Calu3 (cell line): ENCODE data around the gene LLGL1. TPM values are rescaled to one million over a fixed set of nuclear protein-coding genes. Genes with fewer than 3 reads are reported as not detected.
A peak's percentile ranks its signal among the peaks of the same experiment; 100 is the strongest.

Experiments
- BruUV-seq: library from RNA; stranded (reverse); fragments of 400-500 nt; replicated peaks from 2 replicates; lab custom pipeline; 2021; lab: Mats Ljungman, UMichigan
- CTCF ChIA-PET: fragments of 300-600 bp; sonication (Branson Sonifier 250); formaldehyde crosslinking; loops from one replicate; lab custom pipeline; 2022; ENCODE audit warnings: antibody characterized with exemption; lab: Charles Lee
- DNase-seq: peaks from one replicate; pipeline ENCODE4 v3.0.0; 2022
- H3K27ac Mint-ChIP-seq: one replicate; pipeline ENCODE4 v1.8.0; 2022; ENCODE audit warnings: mixed read lengths; ENCODE audit not compliant: unreplicated experiment
- H3K27me3 Mint-ChIP-seq: one replicate; pipeline ENCODE4 v1.8.0; 2022; ENCODE audit warnings: mixed read lengths; ENCODE audit not compliant: unreplicated experiment
- H3K36me3 Mint-ChIP-seq: one replicate; pipeline ENCODE4 v1.8.0; 2022; ENCODE audit warnings: mild to moderate bottlenecking, moderate library complexity, mixed read lengths; ENCODE audit not compliant: insufficient read depth, unreplicated experiment
- H3K4me1 Mint-ChIP-seq: one replicate; pipeline ENCODE4 v1.8.0; 2022; ENCODE audit warnings: mild to moderate bottlenecking, low read depth, mixed read lengths; ENCODE audit not compliant: unreplicated experiment
- H3K4me3 Mint-ChIP-seq: one replicate; pipeline ENCODE4 v1.8.0; 2022; ENCODE audit warnings: mild to moderate bottlenecking, low read depth, moderate library complexity, mixed read lengths; ENCODE audit not compliant: unreplicated experiment
- H3K9me3 Mint-ChIP-seq: one replicate; pipeline ENCODE4 v1.8.0; 2022; ENCODE audit warnings: low read depth, mixed read lengths; ENCODE audit not compliant: unreplicated experiment
- CTCF ChIP-seq: fragments of 200-600 bp; IDR thresholded peaks from one replicate; pipeline ENCODE4 v1.8.0; 2022; ENCODE audit warnings: antibody characterized with exemption; ENCODE audit not compliant: unreplicated experiment
- intact Hi-C: fragments of 100-400 bp; cut with micrococcal nuclease; formaldehyde crosslinking; loops from one replicate; pipeline ENCODE4 v1.10.0; 2022; ENCODE audit not compliant: unreplicated experiment
- total RNA-seq: library from RNA; stranded (reverse); gene quantifications from 2 replicates; pipeline ENCODE4 v1.2.3, GENCODE V29; 2022

The LLGL1 gene
- total RNA-seq, 1 experiment from 2014 or later, result 10.0 TPM

GRCh38 chr17:18250259-18250658 is 24.8 kb downstream of the LLGL1 start:
- H3K27ac Mint-ChIP-seq, result peak overlapping the region; percentile 36
- no peak overlapping the region for H3K4me3 Mint-ChIP-seq
- intact Hi-C loops, result no loop called here
- H3K36me3 Mint-ChIP-seq, result peaks cover 59% of the 10 kb centered on the region
- no peak for TF ChIP-seq CTCF
- DNase-seq, result no peak
- H3K9me3 Mint-ChIP-seq, result no peaks in the 10 kb centered on the region
- no peaks in the 10 kb centered on the region for H3K4me1 Mint-ChIP-seq
- no TSS peak for BruUV-seq
- CTCF ChIA-PET, result no interaction called here
- no peaks in the 10 kb centered on the region for H3K27me3 Mint-ChIP-seq

GRCh38 chr17:18250708-18251107 is 25.3 kb downstream of the LLGL1 start:
- Mint-ChIP-seq H3K36me3 (peaks cover 61% of the 10 kb centered on the region), H3K27me3 (no peaks in the 10 kb centered on the region), H3K4me3 (no peak overlapping the region), H3K9me3 (no peaks in the 10 kb centered on the region), H3K4me1 (no peaks in the 10 kb centered on the region), H3K27ac (peak overlapping the region; percentile 36)
- no TSS peak for BruUV-seq
- no peak for TF ChIP-seq CTCF
- CTCF ChIA-PET, result no interaction called here
- intact Hi-C loops, result no loop called here
- no peak for DNase-seq

- CTCF ChIA-PET, result no interaction called here
- no peak overlapping the region for H3K27ac Mint-ChIP-seq
- peaks cover 66% of the 10 kb centered on the region for H3K36me3 Mint-ChIP-seq
- H3K4me3 Mint-ChIP-seq, result no peak overlapping the region
- no peaks in the 10 kb centered on the region for H3K9me3 Mint-ChIP-seq
- BruUV-seq, result no TSS peak
- intact Hi-C loops, result no loop called here
- no peaks in the 10 kb centered on the region for H3K27me3 Mint-ChIP-seq
- no peak for TF ChIP-seq CTCF
- no peak for DNase-seq
- no peaks in the 10 kb centered on the region for H3K4me1 Mint-ChIP-seq
Observed at GRCh38 chr17:18251204-18251603, 25.8 kb downstream of the LLGL1 start.

DNA sequence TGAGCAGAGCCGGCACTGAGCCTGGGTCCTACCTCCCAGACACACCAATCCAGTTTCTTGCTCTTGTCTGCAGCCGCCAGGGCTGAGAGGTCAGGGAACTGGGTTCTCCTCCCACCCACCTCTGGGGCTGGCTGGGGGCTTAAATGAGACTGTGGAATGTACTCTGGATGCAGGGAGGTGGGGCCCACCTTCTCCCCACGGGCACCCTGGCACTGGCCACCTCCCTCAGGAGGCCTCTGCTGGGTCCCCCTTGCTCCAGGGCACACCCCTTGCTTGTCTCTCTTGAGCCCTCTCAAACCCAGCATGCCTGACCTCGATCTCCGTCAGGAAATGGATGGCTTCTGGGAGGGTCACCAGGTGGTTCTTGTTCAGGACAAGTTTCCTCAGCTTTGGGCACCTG is 26.7 kb downstream of the LLGL1 start:
- BruUV-seq, result no TSS peak
- no peaks in the 10 kb centered on the region for H3K4me1 Mint-ChIP-seq
- no peaks in the 10 kb centered on the region for H3K9me3 Mint-ChIP-seq
- CTCF ChIA-PET, result no interaction called here
- H3K4me3 Mint-ChIP-seq, result no peak overlapping the region
- intact Hi-C loops, result no loop called here
- no peaks in the 10 kb centered on the region for H3K27me3 Mint-ChIP-seq
- TF ChIP-seq CTCF, result no peak
- no peak overlapping the region for H3K27ac Mint-ChIP-seq
- no peak for DNase-seq
- peaks cover 67% of the 10 kb centered on the region for H3K36me3 Mint-ChIP-seq
